Measurements from ENCODE around the gene ZNF672. TPM values are rescaled to one million over a fixed set of nuclear protein-coding genes. Genes with fewer than 3 reads are reported as not detected.

ZNF672 gene
- total and polyA plus RNA-seq, 2 of the 4 experiments (the other 2 are of a cell fraction) = 6.6 to 12.6 TPM

DNA sequence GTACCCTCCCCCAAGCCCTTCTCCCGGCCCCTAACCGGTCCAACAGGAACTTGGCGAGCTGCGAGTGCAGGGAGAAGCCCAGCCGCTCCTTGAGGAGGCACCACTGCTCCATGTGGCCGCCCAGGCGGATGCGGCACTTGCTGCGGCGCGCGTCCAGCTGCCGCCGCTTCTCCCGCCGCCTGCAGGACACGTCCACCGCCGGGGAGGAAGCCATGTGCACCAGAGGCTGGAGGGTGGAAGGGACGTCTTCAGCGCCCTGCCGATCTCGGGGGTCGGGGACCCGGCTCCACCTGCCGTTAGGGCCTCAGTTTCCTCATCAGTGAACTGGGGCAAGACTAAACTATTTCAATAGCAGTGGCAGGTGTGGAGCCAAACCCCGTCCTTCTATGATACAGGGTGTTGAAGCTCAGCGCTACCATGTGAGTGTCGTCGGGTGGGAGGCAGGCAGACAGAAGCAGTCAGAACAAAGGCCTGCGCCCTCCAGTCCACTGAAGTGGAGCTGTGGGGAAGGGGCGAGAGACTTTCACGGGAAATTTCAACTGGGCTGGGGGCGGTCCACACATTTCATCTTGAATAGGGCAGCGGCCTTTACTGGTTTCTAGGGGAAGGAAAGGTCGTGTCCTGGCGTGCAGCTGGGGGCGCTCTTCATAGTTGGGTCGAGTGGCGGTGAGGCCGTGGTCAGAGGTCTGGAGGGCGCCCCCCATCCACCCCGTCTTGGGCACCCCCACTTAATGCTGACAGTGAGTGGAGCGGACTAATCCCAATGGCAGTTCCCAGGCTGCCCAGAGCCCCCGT lies 20.3 kb downstream of the ZNF672 start:
- Histone ChIP-seq H3K18ac (ENCODE audit: low read depth, low read length) (peak overlapping the region; percentile 6), H3K9me1 (ENCODE audit: insufficient read depth, low read length) (peaks cover 21% of the 10 kb centered on the region; the same call in 1 of the 2 replicates), H3K4me2 (ENCODE audit: low read depth, low read length) (peak overlapping the region; percentile 99), H3K56ac (ENCODE audit: extremely low read depth, insufficient read depth, low read length) (peak overlapping the region; percentile 32; the same call in 1 of the 2 replicates), H3K9me3 (ENCODE audit: control insufficient read depth, insufficient read depth, low read length) (no peaks in the 10 kb centered on the region), H2AFZ (replicated peaks; ENCODE audit: low read length, poor library complexity) (peak overlapping the region; percentile 96), H2BK120ac (ENCODE audit: low read depth, low read length) (peak overlapping the region; percentile 60; the same call in 1 of the 2 replicates), H2BK15ac (ENCODE audit: low read depth, low read length) (peak overlapping the region; percentile 36; the same call in 2 of the 3 replicates), H3K36me3 (ENCODE audit: control insufficient read depth, insufficient read depth, low read length) (peaks cover 16% of the 10 kb centered on the region; the same call in 1 of the 2 replicates), H3K27me3 (ENCODE audit: control insufficient read depth, insufficient read depth, low read length) (no peaks in the 10 kb centered on the region), H2BK20ac (ENCODE audit: low read depth, low read length) (peak overlapping the region; percentile 43), H3K4me3 (ENCODE audit: insufficient read depth, low read depth, low read length) (peak overlapping the region; percentile 66), H3K4ac (ENCODE audit: low read depth, low read length) (peak overlapping the region; percentile 94), H4K5ac (ENCODE audit: low read depth, low read length) (peak overlapping the region; percentile 79), H3K9ac (ENCODE audit: low read depth, low read length) (peak overlapping the region; percentile 76), H4K91ac (ENCODE audit: insufficient read depth, low read depth, low read length) (peak overlapping the region; percentile 85), H3K79me1 (ENCODE audit: low read depth in 1 of 2, low read length in 2 of 2) (peaks cover 12 to 30% of the 10 kb centered on the region in 2 experiments), H3K4me1 (ENCODE audit: control insufficient read depth, insufficient read depth, low read length) (peaks cover 15% of the 10 kb centered on the region), H3K27ac (ENCODE audit: insufficient read depth, low read length) (peak overlapping the region; percentile 48), H3K23ac (ENCODE audit: low read depth, low read length) (peak overlapping the region; percentile 96), H2AK9ac (replicated peaks; ENCODE audit: low read depth, low read length, poor library complexity) (peak overlapping the region; percentile 99), H3K14ac (replicated peaks; ENCODE audit: low read depth, low read length) (peak overlapping the region; percentile 93), H2AK5ac (ENCODE audit: low read depth, low read length) (peak overlapping the region; percentile 95), H4K8ac (ENCODE audit: low read depth in 2 of 2, low read length in 2 of 2) (peak overlapping the region; percentile 94 to 96), H4K20me1 (ENCODE audit: insufficient read depth, low read length) (no peaks in the 10 kb centered on the region), H2BK5ac (ENCODE audit: low read depth, low read length, poor library complexity, severe bottlenecking) (peak overlapping the region; percentile 55)
- in situ Hi-C loops (cut with MboI; ENCODE audit: low sequenced_read_pairs) = no loop called here
- no TSS peak for BruUV-seq (replicated peaks)
- peak; percentile 64 for DNase-seq
- dilution Hi-C loops (cut with HindIII; ENCODE audit: low sequenced_read_pairs, unreplicated experiment) = no loop called here
- ATAC-seq (ENCODE audit: low read depth) = peak; percentile 40
- WGBS, 2 experiments (ENCODE audit: extremely low coverage in 2 of 2, insufficient read length in 1 of 2) = 3% methylated on average over 10 of the region's 45 CpGs; no CpG with 5 or more reads in 1 of the 2 experiments
- CTCF ChIA-PET = interaction anchor here (0.6 to 1.5 kb wide), 4 partner anchors 15 to 20 kb away, joined by 3 to 4 read pairs (median 3); partner anchors contain the start of gene ZNF672
- POLR2A ChIA-PET (ENCODE audit: unreplicated experiment) = interaction anchor here (0.9 kb wide), 1 partner anchor 19 kb away, joined by 4 read pairs; no protein-coding TSS in a partner anchor
- intact Hi-C loops (cut with micrococcal nuclease) = loop anchor here (1.0 kb wide), 1 partner anchor 17 kb away; no protein-coding TSS in a partner anchor
- no peak for TF ChIP-seq CHD1 (IDR thresholded peaks at IDR 0.05; ENCODE audit: low read depth, low read length)
- peak; percentile 43 for TF ChIP-seq RAD21 (IDR thresholded peaks at IDR 0.05; ENCODE audit: low read length)
- no peak for TF ChIP-seq RCOR1 (IDR thresholded peaks at IDR 0.05; ENCODE audit: insufficient replicate concordance, low read length)
- peak; percentile 36 for TF ChIP-seq CTCF (conservative IDR thresholded peaks at IDR 0.05; ENCODE audit: low read depth, low read length)
- TF ChIP-seq MXI1 (IDR thresholded peaks at IDR 0.05; ENCODE audit: borderline replicate concordance, low read depth, low read length) = peak; percentile 90; the same call in 1 of the 2 replicates

All from IMR-90 (cell line).